IPS-15b (cell line): ENCODE data around the gene SDHAF4.
A peak's percentile ranks its signal among the peaks of the same experiment; 100 is the strongest.

Source experiments
- H3K27me3 ChIP-seq: one replicate; pipeline ENCODE4 v1.6.1; 2013; ENCODE audit warnings: low read length; ENCODE audit not compliant: control insufficient read depth, insufficient read depth
- H3K36me3 ChIP-seq: one replicate; pipeline ENCODE4 v1.6.1; 2013; ENCODE audit warnings: low read length; ENCODE audit not compliant: control insufficient read depth, insufficient read depth
- H3K4me1 ChIP-seq: one replicate; pipeline ENCODE4 v1.6.1; 2013; ENCODE audit warnings: mild to moderate bottlenecking, low read length; ENCODE audit not compliant: control insufficient read depth, insufficient read depth
- H3K4me3 ChIP-seq: one replicate; pipeline ENCODE4 v1.5.1; 2013; ENCODE audit warnings: low read depth, low read length
- H3K9ac ChIP-seq: one replicate; pipeline ENCODE4 v1.6.1; 2013; ENCODE audit warnings: low read depth, mild to moderate bottlenecking, low read length
- H3K9me3 ChIP-seq: one replicate; pipeline ENCODE4 v1.6.1; 2013; ENCODE audit warnings: mild to moderate bottlenecking, low read length; ENCODE audit not compliant: control insufficient read depth, insufficient read depth

The SDHAF4 gene

DNA sequence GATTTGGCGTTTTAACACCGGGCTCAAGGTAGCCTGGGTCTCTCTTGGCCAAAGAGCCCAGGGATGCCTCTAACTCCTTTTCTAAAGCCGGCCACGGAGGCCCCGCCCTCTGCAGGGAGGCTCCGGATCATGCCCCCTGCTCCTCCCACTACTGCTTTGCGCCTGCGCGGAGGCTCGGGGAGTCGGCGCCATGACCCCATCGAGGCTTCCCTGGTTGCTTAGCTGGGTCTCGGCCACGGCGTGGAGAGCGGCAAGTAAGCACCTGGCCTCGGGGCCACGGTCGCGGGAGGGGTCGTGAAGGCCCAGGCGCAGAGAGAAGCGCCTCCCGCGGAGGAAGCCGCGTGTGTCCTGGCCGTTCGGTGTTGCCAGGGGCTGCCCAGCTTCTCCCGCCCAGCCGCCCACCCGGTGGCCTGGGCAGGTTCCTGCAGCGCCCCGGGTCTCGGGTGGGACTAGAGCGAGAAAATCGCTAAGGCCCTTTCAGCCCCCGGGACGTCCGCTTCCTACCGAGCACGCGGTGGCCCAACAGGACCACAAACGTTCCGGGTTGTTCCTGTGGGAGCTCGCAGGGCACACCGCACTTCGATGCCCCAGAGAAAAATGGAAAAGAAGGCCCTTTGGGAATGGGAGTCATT lies at the start of gene SDHAF4:
Gene SDHAF4, plus strand, starts transcription at position 180 of the 632 bp plus-strand sequence. Its CDS starts 11 bp downstream, at position 191.
- Histone ChIP-seq H3K27me3 (no peaks in the 10 kb centered on the region), H3K9ac (peak within 1 kb of the TSS; percentile 94), H3K4me3 (peak within 1 kb of the TSS; percentile 82), H3K36me3 (no peaks in the 10 kb centered on the region), H3K4me1 (no peaks in the 10 kb centered on the region), H3K9me3 (no peaks in the 10 kb centered on the region)

- Histone ChIP-seq H3K9me3 (no peaks in the 10 kb centered on the region), H3K9ac (no peak overlapping the region), H3K4me1 (no peaks in the 10 kb centered on the region), H3K36me3 (no peaks in the 10 kb centered on the region), H3K27me3 (no peaks in the 10 kb centered on the region), H3K4me3 (no peak overlapping the region)
Measured at GRCh38 chr6:70518723-70519122, 48.0 kb upstream of the SDHAF4 start.

DNA sequence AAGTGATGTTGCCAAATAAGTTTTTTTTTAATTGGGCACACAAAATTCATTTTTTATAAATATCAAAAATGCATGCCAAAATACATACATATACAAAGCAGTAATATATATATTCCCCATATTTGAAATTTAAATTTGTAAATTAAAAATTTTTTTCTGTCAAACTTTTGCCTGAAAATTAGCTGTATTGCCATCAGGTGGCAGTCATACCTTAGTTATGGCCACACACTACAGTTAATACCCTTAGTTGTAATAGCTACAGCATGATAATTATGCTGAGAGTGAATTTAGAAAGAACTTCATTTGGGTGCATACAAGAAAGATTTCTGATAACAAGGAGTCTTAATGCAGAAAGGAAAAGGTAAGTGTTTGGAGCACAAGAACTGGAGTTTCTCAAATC lies 46.2 kb upstream of the SDHAF4 start:
- H3K4me3 ChIP-seq = no peak overlapping the region
- H3K9me3 ChIP-seq = no peaks in the 10 kb centered on the region
- no peaks in the 10 kb centered on the region for H3K27me3 ChIP-seq
- H3K36me3 ChIP-seq = no peaks in the 10 kb centered on the region
- no peaks in the 10 kb centered on the region for H3K4me1 ChIP-seq
- H3K9ac ChIP-seq = no peak overlapping the region

- Histone ChIP-seq H3K36me3 (no peaks in the 10 kb centered on the region), H3K9ac (no peak overlapping the region), H3K27me3 (no peaks in the 10 kb centered on the region), H3K4me1 (no peaks in the 10 kb centered on the region), H3K4me3 (no peak overlapping the region), H3K9me3 (no peaks in the 10 kb centered on the region)
Measured at GRCh38 chr6:70524721-70525286, 41.9 kb upstream of the SDHAF4 start.

- no peak overlapping the region for H3K4me3 ChIP-seq
Measured at GRCh38 chr6:70527071-70527737, 39.5 kb upstream of the SDHAF4 start.

GRCh38 chr6:70530023-70530422 lies 36.7 kb upstream of the SDHAF4 start:
- peaks cover 2% of the 10 kb centered on the region for H3K36me3 ChIP-seq
- H3K27me3 ChIP-seq = no peaks in the 10 kb centered on the region
- no peaks in the 10 kb centered on the region for H3K4me1 ChIP-seq
- no peaks in the 10 kb centered on the region for H3K9me3 ChIP-seq
- no peak overlapping the region for H3K4me3 ChIP-seq
- H3K9ac ChIP-seq = no peak overlapping the region

More at GRCh38 chr6:70527071-70527737, 39.5 kb upstream of the SDHAF4 start:
- Histone ChIP-seq H3K4me1 (no peaks in the 10 kb centered on the region), H3K27me3 (no peaks in the 10 kb centered on the region), H3K36me3 (no peaks in the 10 kb centered on the region), H3K9me3 (no peaks in the 10 kb centered on the region), H3K9ac (no peak overlapping the region)

DNA sequence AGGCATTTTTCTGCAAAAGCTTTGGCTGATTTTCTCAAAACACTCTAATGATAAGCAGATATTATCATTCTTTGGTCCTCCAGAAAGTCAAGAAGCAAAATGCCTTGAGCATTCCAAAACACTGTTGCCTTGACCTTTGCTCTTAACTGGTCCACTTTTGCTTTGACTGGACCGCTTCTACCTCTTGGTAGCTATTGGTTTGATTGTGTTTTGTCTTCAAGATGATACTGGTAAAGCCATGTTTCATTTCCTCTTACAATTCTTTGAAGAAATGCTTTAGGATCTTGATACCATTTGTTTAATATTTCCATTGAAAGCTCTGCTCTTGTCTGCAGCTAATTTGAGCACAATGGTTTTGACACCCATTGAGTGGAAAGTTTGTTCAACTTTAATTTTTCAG lies 35.6 kb upstream of the SDHAF4 start:
- Histone ChIP-seq H3K9ac (no peak overlapping the region), H3K36me3 (peaks cover 2% of the 10 kb centered on the region), H3K4me3 (no peak overlapping the region), H3K27me3 (no peaks in the 10 kb centered on the region), H3K9me3 (no peaks in the 10 kb centered on the region), H3K4me1 (no peaks in the 10 kb centered on the region)

DNA sequence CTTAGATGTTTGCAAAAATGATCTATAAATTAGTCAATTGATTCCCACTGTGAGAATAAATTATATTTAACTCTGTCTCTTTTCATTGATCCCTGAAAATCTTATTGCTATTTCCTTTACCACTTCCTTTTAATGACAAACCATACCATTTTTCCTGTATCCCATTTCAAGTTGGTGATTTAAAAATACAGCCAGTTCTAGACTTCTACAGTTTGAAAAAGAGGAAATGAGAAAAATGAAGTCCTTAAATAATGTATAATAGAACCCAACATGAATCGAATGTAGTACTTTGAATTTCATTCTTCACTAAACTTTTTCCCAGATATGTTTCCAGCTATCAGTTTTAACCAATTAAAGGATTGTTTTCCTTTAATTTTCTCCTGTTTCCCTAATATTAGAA lies 29.5 kb upstream of the SDHAF4 start:
- no peak overlapping the region for H3K4me3 ChIP-seq
- no peaks in the 10 kb centered on the region for H3K4me1 ChIP-seq
- no peaks in the 10 kb centered on the region for H3K9me3 ChIP-seq
- peaks cover 2% of the 10 kb centered on the region for H3K36me3 ChIP-seq
- H3K9ac ChIP-seq = no peak overlapping the region
- H3K27me3 ChIP-seq = no peaks in the 10 kb centered on the region

- Histone ChIP-seq H3K27me3 (no peaks in the 10 kb centered on the region), H3K9ac (no peak overlapping the region), H3K9me3 (no peaks in the 10 kb centered on the region), H3K4me1 (no peaks in the 10 kb centered on the region), H3K36me3 (peaks cover 2% of the 10 kb centered on the region), H3K4me3 (no peak overlapping the region)
Measured at GRCh38 chr6:70538376-70538775, 28.4 kb upstream of the SDHAF4 start.

DNA sequence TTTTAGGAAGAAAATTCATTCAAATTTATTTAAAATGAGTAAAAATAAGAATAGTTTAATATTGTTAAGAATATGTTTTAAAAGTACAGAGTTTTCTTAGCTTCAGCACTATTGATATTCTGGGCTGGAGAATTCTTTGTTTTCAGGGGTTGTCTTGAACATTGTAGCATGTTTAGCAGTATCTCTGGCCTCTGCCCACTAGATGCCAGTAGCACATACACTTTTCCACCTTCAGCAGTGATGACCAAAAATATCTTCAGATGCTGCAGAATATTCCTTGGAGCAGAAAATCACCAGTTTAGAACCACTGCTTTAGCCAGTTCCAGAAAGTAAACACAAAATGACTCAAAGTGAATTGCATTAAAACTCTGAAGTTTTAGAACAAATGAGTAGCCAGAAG lies 19.4 kb upstream of the SDHAF4 start:
- no peaks in the 10 kb centered on the region for H3K36me3 ChIP-seq
- peaks cover 4% of the 10 kb centered on the region for H3K4me1 ChIP-seq
- no peaks in the 10 kb centered on the region for H3K27me3 ChIP-seq

DNA sequence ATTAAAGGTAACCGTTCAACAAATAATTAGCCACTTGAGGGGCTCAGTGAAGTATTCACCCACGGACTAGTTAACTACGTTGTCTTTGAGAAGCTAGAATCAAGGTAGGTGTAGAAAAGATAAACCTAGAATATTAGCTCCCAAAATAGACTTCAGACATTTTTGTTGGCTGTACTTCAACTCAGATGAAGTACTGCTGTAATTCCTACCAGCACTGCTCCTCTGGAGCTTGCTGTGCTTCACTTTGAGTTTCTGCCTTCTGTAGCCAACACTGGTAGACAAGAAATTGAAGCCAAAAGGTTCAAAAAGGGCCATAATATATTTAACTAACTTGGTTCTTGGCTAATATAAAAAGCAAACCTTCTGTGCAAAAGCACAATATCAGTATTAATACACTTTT lies 18.8 kb upstream of the SDHAF4 start:
- peaks cover 4% of the 10 kb centered on the region for H3K4me1 ChIP-seq
- H3K9me3 ChIP-seq = no peaks in the 10 kb centered on the region
- no peak overlapping the region for H3K9ac ChIP-seq

More for the DNA sequence above, 19.4 kb upstream of the SDHAF4 start:
- Histone ChIP-seq H3K4me3 (no peak overlapping the region), H3K9ac (no peak overlapping the region), H3K9me3 (no peaks in the 10 kb centered on the region)

GRCh38 chr6:70549327-70549726 lies 17.4 kb upstream of the SDHAF4 start:
- Histone ChIP-seq H3K27me3 (no peaks in the 10 kb centered on the region), H3K9ac (no peak overlapping the region), H3K4me1 (peaks cover 4% of the 10 kb centered on the region), H3K36me3 (no peaks in the 10 kb centered on the region), H3K9me3 (no peaks in the 10 kb centered on the region), H3K4me3 (no peak overlapping the region)

More for the DNA sequence above, 18.8 kb upstream of the SDHAF4 start:
- H3K27me3 ChIP-seq = no peaks in the 10 kb centered on the region
- no peaks in the 10 kb centered on the region for H3K36me3 ChIP-seq
- H3K4me3 ChIP-seq = no peak overlapping the region
